Motor neuron (in vitro differentiated cells): ENCODE results near the gene SNRNP40. TPM values are rescaled to one million over a fixed set of nuclear protein-coding genes. Genes with fewer than 3 reads are reported as not detected.
A peak's percentile ranks its signal among the peaks of the same experiment; 100 is the strongest.

Experiments
- ATAC-seq, 8 experiments: fragments of 200-7000 bp; cut with Tn5 transposase; replicated peaks in 6 of 8; 2 replicates each; pipeline ENCODE4 v1.8.0; 2021; ENCODE audit warnings: mild to moderate bottlenecking in 8 of 8, moderate library complexity in 8 of 8
- H3K27ac ChIP-seq, 2 donors: fragments of 250-450 bp; sonication (Bioruptor Pico); 2 replicates each; pipeline ENCODE4 v1.9.0; 2021; ENCODE audit warnings: antibody characterized with exemption in 2 of 2, mild to moderate bottlenecking in 2 of 2, moderate library complexity in 1 of 2
- H3K4me1 ChIP-seq, 2 donors: fragments of 250-450 bp; sonication (Bioruptor Pico); replicated peaks in 1 of 2; 2 replicates each; pipeline ENCODE4 v1.6.1; 2021; ENCODE audit warnings: antibody characterized with exemption in 2 of 2, mild to moderate bottlenecking in 2 of 2, moderate library complexity in 1 of 2
- H3K4me3 ChIP-seq, 5 donors: fragments of 250-450 bp; sonication (Bioruptor Pico); 2 replicates each; pipeline ENCODE4 v1.9.0; 2021; ENCODE audit warnings: antibody characterized with exemption in 5 of 5, mild to moderate bottlenecking in 5 of 5, moderate library complexity in 4 of 5
- WGBS, 10 experiments: fragments of 450-650 bp; shearing (Covaris generic); methylation state at CpG; one replicate each; pipeline ENCODE4 v1.0.0; 2022; 5-methylcytosine and 5-hydroxymethylcytosine counted together
- in situ Hi-C, 9 experiments: fragments of 400-800 bp; cut with MboI; loops; one replicate each; pipeline ENCODE4 v1.15.0; 2021; ENCODE audit warnings: low sequenced_read_pairs in 9 of 9, low pct_unique_long_range_greater_than_20kb in 2 of 9; ENCODE audit not compliant: unreplicated experiment in 9 of 9
- total RNA-seq, 8 experiments: library from RNA; unstranded; fragments of 300-600 nt; gene quantifications; 2 replicates each; pipeline versions ENCODE4 v1.2.3 to v1.2.4, GENCODE V29; 2022

SNRNP40 gene
- total RNA-seq, 8 experiments from 2014 or later = 50.5 to 145 (median 80.2) TPM

DNA sequence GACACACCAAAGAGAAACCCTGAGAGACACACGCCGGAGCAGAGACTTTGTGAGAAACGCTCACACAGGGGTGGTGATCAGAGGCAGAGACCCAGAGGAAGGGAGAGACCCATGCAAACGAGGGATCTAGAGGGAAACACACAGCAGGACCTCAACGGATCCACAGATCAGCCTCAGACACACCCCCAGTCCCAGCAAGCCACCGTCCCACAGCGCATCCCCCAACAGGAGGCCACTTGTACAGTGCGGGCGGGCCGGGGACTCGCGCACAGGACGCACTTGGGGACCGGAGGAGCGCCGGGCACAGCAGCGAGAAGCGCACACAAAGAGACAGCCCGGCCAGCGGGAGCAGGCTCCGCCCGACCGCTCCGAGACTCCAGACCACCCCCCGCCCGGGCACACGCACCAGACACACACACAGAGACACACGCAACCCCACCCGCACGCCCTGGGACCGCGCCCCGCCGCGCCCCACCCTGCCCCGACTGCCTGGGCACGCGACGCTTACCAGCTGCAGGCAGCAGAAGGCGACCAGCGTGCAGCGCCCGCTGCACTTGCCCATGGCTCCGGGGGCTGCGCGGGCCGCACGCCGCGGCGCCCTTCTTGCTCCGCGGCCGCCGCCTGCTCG, 57.5 kb downstream of the SNRNP40 start:
- H3K27ac ChIP-seq = peak overlapping the region; percentile 77 to 85
- WGBS, 10 experiments = 0 to 3% (median 0%) methylated on average over 2 to 21 of the region's 56 CpGs; no CpG with 5 or more reads in 4 of the 10 experiments
- ATAC-seq = peak; percentile 59 to 80 (median 76)
- in situ Hi-C loops = no loop called here
- peak overlapping the region; percentile 44 to 88 (median 58) for H3K4me3 ChIP-seq
- H3K4me1 ChIP-seq = peaks cover 21 to 26% of the 10 kb centered on the region in 2 donors

- Histone ChIP-seq H3K4me3 (peak overlapping the region; percentile 44 to 88 (median 58)), H3K4me1 (peaks cover 24 to 27% of the 10 kb centered on the region in 2 donors), H3K27ac (peak overlapping the region; percentile 77 to 85)
- ATAC-seq = peak in 5 of 8 experiments; percentile 1 to 19 (median 12)
- in situ Hi-C loops = no loop called here
- 0 to 17% (median 7%) methylated on average over 1 to 4 of the region's 4 CpGs; no CpG with 5 or more reads in 5 of the 10 experiments for WGBS, 10 experiments
Observed at GRCh38 chr1:31238612-31238985, 58.0 kb downstream of the SNRNP40 start.

DNA sequence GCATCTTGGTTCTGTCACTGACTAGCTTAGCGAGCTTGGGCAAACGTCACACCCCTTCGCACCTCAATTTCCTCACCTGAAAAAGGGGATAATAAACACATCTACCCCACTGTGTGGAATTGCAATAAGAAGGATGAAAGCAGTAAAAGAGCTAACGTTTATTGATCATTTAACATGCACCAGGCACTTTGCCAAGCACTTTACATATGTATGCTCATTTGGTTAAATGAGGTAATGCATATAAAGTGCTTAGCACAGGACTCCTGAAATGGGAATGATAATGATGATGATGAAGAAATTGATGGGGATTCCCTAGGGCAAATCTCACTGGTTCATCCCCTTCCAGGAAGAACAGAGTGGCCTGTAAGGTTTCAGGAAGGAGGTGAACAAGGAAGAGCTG, 61.7 kb downstream of the SNRNP40 start:
- in situ Hi-C loops = no loop called here
- 0 to 65% (median 56%) methylated on average over 1 to 4 of the region's 4 CpGs; no CpG with 5 or more reads in 1 of the 10 experiments for WGBS, 10 experiments
- H3K4me1 ChIP-seq = peaks cover 29 to 38% of the 10 kb centered on the region in 2 donors
- H3K27ac ChIP-seq = peak overlapping the region; percentile 72 to 74
- H3K4me3 ChIP-seq = no peak overlapping the region
- peak in 1 of 8 experiments; percentile 6 for ATAC-seq

GRCh38 chr1:31234123-31234708, 62.4 kb downstream of the SNRNP40 start:
- peak in 5 of 8 experiments; percentile 31 to 61 (median 57) for ATAC-seq
- in situ Hi-C loops = no loop called here
- Histone ChIP-seq H3K27ac (peak overlapping the region; percentile 72 to 74), H3K4me3 (no peak overlapping the region), H3K4me1 (peaks cover 29 to 38% of the 10 kb centered on the region in 2 donors)
- 7 to 49% (median 22%) methylated on average over 2 to 7 of the region's 12 CpGs; no CpG with 5 or more reads in 5 of the 10 experiments for WGBS, 10 experiments

DNA sequence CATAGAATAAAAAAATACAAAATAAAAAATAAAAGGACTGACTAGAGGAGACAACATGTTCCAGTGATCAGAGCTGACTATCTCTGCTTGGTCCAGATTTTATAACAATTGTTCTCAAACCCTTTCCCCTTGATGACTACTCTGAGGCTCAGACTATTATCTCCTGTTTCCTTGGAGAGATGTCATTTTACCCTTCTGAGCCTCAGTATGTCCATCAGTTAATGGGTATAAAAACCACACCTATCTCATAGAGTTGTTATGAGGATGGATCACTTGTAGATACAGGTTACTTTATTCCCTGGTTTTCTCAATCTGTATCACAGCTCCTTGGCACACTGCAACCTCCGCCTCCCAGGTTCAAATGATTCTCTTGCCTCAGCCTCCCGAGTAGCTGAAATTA, 63.9 kb downstream of the SNRNP40 start:
- no peak overlapping the region for H3K4me3 ChIP-seq
- in situ Hi-C loops = no loop called here
- ATAC-seq = no peak
- H3K27ac ChIP-seq = no peak overlapping the region
- 50 to 100% (median 100%) methylated on average over 1 to 2 of the region's 2 CpGs; no CpG with 5 or more reads in 2 of the 10 experiments for WGBS, 10 experiments
- H3K4me1 ChIP-seq = peaks cover 32 to 44% of the 10 kb centered on the region in 2 donors

DNA sequence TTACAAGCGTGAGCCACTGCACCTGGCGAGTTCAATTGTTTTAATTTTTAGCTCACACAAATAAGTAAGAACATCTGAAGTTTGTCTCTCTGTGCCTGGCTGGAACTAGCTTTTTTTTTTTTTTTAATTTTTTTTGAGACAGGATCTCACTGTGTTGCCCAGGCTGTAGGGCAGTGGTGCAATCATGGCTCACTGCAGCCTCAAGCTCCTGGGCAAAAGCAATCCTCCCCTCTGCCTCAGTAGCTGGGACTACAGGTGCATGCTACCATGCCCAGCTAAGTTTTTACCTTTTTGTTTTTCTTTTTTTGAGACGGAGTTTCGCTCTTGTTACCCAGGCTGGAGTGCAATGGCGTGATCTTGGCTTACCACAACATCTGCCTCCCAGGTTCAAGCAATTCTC, 64.8 kb downstream of the SNRNP40 start:
- H3K4me3 ChIP-seq = no peak overlapping the region
- no peak overlapping the region for H3K27ac ChIP-seq
- in situ Hi-C loops = no loop called here
- WGBS, 10 experiments = 0 to 100% (median 100%) methylated on average over 1 to 3 of the region's 5 CpGs; no CpG with 5 or more reads in 2 of the 10 experiments
- ATAC-seq = no peak
- H3K4me1 ChIP-seq = peaks cover 37 to 53% of the 10 kb centered on the region in 2 donors

GRCh38 chr1:31230378-31230777, 66.2 kb downstream of the SNRNP40 start:
- H3K4me3 ChIP-seq = no peak overlapping the region

GRCh38 chr1:31228986-31229385, 67.6 kb downstream of the SNRNP40 start:
- Histone ChIP-seq H3K4me1 (peaks cover 33 to 45% of the 10 kb centered on the region in 2 donors), H3K27ac (no peak overlapping the region), H3K4me3 (no peak overlapping the region)
- in situ Hi-C loops = no loop called here
- no peak for ATAC-seq

More at GRCh38 chr1:31230378-31230777, 66.2 kb downstream of the SNRNP40 start:
- Histone ChIP-seq H3K27ac (no peak overlapping the region), H3K4me1 (peaks cover 37 to 53% of the 10 kb centered on the region in 2 donors)
- WGBS, 10 experiments = 0 to 71% (median 30%) methylated on average over 1 to 3 of the region's 3 CpGs; no CpG with 5 or more reads in 6 of the 10 experiments
- ATAC-seq = no peak
- in situ Hi-C loops = no loop called here

DNA sequence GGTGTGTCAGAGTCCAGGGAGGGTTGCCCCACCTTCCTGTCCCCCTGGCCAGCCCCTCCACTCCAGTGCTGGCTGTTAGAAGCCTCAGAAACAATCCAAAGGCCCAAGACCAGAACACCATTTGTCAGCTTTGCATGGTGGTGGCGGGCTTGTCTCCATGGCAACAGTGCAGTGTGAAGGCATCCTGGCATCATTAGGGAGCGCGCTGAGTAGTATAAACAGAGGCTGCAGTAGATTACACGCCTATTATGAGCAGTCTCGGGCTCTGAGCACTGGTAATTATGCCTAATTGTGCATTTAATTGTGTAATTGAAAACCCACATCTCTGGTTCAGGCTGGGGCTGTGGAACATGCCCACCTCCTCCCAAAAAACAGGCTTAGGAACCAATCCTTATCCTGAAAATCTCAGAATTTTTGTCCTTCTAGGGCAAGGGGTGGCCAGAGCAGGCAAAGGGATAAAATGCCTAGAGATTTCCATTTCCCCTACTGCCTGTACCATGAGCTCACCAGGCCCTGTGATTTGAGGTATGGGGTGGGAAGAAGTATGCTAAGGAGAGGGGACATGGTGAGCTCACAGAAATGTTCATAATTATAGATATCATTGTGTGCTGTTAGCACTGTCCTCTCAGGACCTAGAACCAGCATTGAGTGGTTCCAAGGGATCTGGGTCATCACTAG, 68.6 kb downstream of the SNRNP40 start:
- ATAC-seq = peak in 5 of 8 experiments; percentile 91 to 97 (median 95)

GRCh38 chr1:31224068-31224467, 72.5 kb downstream of the SNRNP40 start:
- WGBS, 10 experiments = 0 to 69% (median 31%) methylated on average over 1 to 8 of the region's 9 CpGs; no CpG with 5 or more reads in 2 of the 10 experiments
- peak in 4 of 8 experiments; percentile 13 to 68 (median 31) for ATAC-seq
- Histone ChIP-seq H3K27ac (peak overlapping the region; percentile 15), H3K4me3 (no peak overlapping the region), H3K4me1 (peaks cover 46% of the 10 kb centered on the region in 2 donors)
- in situ Hi-C loops = no loop called here

More for the DNA sequence above, 68.6 kb downstream of the SNRNP40 start:
- in situ Hi-C loops = no loop called here
- WGBS, 10 experiments = 0 to 63% (median 4%) methylated on average over 1 to 4 of the region's 5 CpGs; no CpG with 5 or more reads in 5 of the 10 experiments
- Histone ChIP-seq H3K4me1 (peaks cover 39 to 45% of the 10 kb centered on the region in 2 donors), H3K27ac (peak overlapping the region in 1 of 2 donors; percentile 69), H3K4me3 (no peak overlapping the region)

DNA sequence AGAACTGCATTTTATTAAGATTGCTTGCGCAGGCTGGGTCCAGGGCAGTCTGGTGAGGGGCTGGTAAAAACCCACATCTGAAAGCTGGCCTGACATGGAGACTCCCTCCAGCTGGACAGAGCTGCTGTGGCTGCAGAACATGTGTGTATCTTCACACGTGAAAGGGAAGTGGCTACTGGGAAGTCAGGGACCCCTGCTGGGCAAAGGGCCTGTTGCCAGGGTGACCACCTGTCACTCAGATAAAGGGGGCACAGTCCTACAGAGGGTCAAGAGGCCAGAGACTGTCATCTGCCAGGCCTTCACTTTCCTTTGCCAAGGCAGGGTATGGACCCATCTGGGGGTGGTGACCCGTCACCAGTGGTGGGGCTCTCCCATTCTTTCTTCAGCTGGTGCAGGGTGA, 74.4 kb downstream of the SNRNP40 start:
- Histone ChIP-seq H3K4me1 (peaks cover 48% of the 10 kb centered on the region in 2 donors), H3K27ac (no peak overlapping the region), H3K4me3 (no peak overlapping the region)
- ATAC-seq = no peak
- 58 to 100% (median 73%) methylated on average over 1 to 2 of the region's 3 CpGs; no CpG with 5 or more reads in 4 of the 10 experiments for WGBS, 10 experiments
- in situ Hi-C loops = no loop called here

DNA sequence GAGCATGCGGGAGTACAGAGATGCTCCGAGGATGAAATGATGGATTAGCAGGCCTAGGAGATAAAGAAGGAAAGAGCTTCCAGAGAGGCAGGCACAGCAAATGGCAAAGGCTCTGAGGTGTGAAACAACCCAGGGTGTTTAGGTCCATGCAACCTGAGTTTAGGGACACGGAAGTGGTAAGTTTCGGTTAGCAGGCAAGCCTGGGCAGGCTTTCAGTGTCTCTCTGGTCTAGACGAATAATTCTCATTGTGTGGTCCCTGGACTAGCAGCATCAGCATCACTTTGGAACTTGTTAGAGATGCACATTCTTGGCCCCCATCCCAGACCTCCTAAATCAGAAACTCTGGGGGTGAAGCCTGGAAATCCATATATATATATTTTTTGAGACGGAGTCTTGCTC, 75.5 kb downstream of the SNRNP40 start:
- no peak for ATAC-seq
- H3K4me3 ChIP-seq = no peak overlapping the region
- 40 to 100% (median 83%) methylated on average over 1 to 6 of the region's 6 CpGs; no CpG with 5 or more reads in 1 of the 10 experiments for WGBS, 10 experiments
- peaks cover 48 to 53% of the 10 kb centered on the region in 2 donors for H3K4me1 ChIP-seq
- in situ Hi-C loops = no loop called here
- H3K27ac ChIP-seq = no peak overlapping the region

- 68 to 89% (median 83%) methylated on average over 3 to 5 of the region's 6 CpGs; no CpG with 5 or more reads in 5 of the 10 experiments for WGBS, 10 experiments
- ATAC-seq = no peak
- H3K27ac ChIP-seq = no peak overlapping the region
- in situ Hi-C loops = no loop called here
- H3K4me1 ChIP-seq = peaks cover 62 to 67% of the 10 kb centered on the region in 2 donors
- no peak overlapping the region for H3K4me3 ChIP-seq
Observed at GRCh38 chr1:31219489-31219888, 77.1 kb downstream of the SNRNP40 start.
